GM18867 (cell line): ENCODE results near the gene PPID.
"Not testable (repeated sequence)": the region's sequence is repeated elsewhere in the genome, so short reads cannot be mapped to it uniquely, and the experiment has no call there.

Experiments used
- ATAC-seq: cut with Tn5 transposase; IDR thresholded peaks from one replicate; pipeline ENCODE4 v1.9.1; 2021; ENCODE audit warnings: mild to moderate bottlenecking, moderate library complexity; ENCODE audit not compliant: unreplicated experiment

Gene PPID

DNA sequence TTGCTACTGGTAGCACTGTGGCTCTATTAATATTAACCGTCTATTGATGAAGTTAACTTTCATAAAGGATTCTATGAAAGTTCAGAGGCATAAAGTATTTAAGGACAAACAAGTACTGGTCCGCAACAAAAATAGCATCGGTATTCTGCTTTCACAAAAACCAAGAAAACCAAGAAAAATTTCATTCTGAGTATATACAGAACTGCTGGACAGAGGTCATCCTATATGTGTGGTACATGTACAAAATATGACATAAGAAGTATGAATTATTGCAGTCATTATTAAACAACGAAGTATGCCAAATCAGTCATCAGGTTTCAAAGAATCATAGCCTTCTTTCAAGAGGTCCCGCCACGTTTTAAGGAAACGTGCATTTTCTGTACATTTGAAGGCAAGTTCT, 53.9 kb downstream of the PPID start:
- no peak for ATAC-seq

DNA sequence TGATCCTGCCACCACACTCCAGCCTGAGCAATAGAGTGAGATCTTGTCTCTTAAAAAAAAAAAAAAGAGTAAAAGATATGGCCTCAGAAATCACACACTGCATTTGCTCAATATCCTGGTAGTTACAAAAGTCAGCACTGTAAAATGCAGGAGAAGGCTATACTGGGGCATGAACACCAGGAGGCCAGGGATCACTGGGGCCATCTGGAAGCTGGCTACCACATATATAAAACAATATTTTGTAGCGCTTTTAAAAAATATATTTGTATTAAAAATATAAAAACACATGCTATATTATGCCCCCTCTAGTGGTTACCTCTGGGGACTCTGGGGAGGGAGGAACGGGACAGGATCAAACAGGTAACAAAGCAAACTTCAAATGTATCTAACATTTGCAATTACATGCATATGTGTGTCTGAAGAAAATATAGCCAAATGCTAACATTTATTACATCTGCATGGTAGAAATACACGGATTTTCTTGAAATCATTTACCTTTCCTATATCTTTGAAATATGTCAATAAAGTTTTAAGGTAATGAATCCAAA, 55.5 kb downstream of the PPID start:
- ATAC-seq, result no peak

DNA sequence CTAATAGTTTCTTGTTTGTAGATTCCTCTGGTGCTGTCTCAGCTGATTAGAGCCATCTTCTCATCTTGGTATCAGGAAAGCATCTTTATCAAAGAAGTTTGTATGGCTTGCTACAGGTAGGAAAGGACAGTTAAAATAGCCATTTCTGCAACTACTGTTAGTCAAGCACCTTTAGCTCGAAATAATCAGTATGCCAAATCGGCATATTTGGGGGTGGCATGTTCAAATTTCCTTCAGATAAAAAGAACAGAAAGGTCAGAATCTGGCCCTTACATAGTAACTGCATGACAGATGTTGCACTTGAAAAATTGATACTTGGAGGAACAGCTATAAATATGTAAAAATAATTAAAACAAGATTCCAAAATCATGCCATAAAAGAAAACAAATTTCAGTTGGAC, 56.3 kb downstream of the PPID start:
- ATAC-seq, result no peak

DNA sequence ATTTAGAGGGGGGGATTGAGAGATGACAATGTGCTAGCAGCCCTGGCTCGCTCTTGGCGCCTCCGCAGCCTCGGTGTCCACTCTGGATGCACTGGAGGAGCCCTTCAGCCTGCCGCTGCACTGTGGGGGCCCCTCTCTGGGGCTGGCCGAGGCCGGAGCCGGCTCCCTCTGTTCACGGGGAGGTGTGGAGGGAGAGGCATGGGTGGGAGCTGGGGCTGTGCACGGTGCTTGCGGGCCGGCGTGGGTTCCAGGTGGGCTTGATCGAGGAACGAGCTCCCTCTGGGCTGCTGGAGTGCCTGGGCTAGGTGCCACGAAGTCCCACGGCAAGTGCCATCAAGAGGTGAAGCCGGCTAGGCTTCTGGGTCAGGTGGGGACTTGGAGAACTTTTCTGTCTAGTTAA, 58.4 kb downstream of the PPID start:
- no peak for ATAC-seq

DNA sequence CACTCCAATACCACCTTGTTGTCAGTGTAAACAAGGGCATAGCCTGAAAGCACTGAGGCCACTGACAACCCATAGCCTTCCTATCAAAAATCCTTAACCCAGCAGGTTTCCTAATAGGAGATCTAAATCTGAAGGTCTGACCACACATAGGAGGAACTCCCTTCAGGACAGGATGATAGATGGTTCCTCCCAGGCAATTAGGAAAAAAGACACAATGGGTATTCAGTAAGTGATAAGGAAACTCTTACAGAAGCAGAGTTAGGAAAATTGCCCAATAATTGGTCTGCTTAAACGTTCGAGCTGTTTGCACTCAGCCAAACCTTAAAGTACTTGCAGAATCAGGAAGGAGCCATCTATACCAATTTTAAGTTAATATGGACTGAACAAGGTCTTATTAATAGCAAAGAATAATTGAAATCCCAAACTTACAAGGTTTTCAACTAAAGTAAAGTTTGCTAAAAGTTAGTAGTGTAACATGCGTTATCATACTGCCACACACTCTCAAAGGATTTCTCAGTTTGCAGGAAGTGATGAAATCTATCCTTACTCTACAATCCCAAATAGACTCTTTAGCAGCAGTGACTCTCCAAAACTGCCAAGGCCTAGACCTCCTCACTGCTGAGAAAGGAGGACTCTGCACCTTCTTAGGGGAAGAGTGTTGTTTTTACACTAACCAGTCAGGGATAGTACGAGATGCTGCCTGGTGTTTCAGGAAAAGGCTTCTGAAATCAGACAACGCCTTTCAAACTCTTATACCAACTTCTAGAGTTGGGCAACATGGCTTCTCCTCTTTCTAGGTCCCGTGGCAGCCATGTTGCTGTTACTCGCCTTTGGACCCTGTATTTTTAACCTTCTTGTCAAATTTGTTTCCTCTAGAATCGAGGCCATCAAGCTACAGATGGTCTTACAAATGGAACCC, 59.2 kb downstream of the PPID start:
- ATAC-seq, result not testable (repeated sequence)

DNA sequence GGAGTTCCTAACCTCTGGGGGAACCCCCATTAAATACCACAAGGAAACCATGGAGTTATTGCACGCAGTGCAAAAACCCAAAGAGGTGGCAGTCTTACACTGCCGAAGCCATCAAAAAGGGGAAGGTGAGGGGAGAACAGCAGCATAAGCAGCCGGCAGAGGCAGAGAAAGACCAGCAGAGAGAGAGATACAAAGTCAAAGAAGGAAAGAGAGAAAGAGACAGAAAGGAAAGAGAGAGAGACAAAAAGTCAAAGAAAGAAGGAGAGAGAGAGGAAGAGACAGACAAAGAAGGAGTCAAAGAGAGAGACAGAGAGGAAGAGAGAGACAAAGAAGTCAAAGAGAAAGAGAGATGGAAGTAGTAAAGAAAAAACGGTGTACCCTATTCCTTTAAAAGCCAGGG, 59.9 kb downstream of the PPID start:
- not testable (repeated sequence) for ATAC-seq
